Activated naive CD4-positive, alpha-beta T cell treated with anti-CD3 and anti-CD28 coated beads, Interleukin-2, amount 50 U/mL, for 72 hours (primary cell): ENCODE data around the gene OR3A3. TPM values are rescaled to one million over a fixed set of nuclear protein-coding genes. Genes with fewer than 3 reads are reported as not detected.
"Not testable (repeated sequence)": the region's sequence is repeated elsewhere in the genome, so short reads cannot be mapped to it uniquely, and the experiment has no call there.

Experiments
- ATAC-seq, 2 donors: fragments of 150-1000 bp; cut with Tn5 transposase; 2 replicates each; pipeline ENCODE4 v1.10.0; 2021; ENCODE audit warnings: mild to moderate bottlenecking in 2 of 2, moderate library complexity in 2 of 2
- DNase-seq, 2 donors: peaks; one replicate each; pipeline ENCODE4 v3.0.0; 2021 to 2022; ENCODE audit warnings: low spot score in 2 of 2
- H3K27ac Mint-ChIP-seq, 2 donors: one replicate each; pipeline ENCODE4 v1.8.0; 2022; ENCODE audit warnings: mild to moderate bottlenecking in 2 of 2, mixed read lengths in 2 of 2
- H3K36me3 Mint-ChIP-seq, 2 donors: one replicate each; pipeline ENCODE4 v1.8.0; 2022; ENCODE audit warnings: mixed read lengths in 2 of 2
- H3K9me3 Mint-ChIP-seq, 2 donors: one replicate each; pipeline ENCODE4 v1.8.0; 2022; ENCODE audit warnings: mixed read lengths in 2 of 2
- total RNA-seq, 2 donors: library from RNA; stranded (reverse); gene quantifications; one replicate each; pipeline ENCODE4 v1.2.3, GENCODE V29; 2022

The OR3A3 gene
- total RNA-seq, 2 donors from 2014 or later = not detected

GRCh38 chr17:3440451-3440850, 29.3 kb downstream of the OR3A3 start:
- DNase-seq = no peak
- no peak for ATAC-seq
- Mint-ChIP-seq H3K9me3 (no peaks in the 10 kb centered on the region), H3K27ac (no peak overlapping the region), H3K36me3 (no peaks in the 10 kb centered on the region)

GRCh38 chr17:3447625-3448024, 36.5 kb downstream of the OR3A3 start:
- DNase-seq (no peak), ATAC-seq (no peak)
- Mint-ChIP-seq H3K27ac (no peak overlapping the region), H3K9me3 (no peaks in the 10 kb centered on the region), H3K36me3 (no peaks in the 10 kb centered on the region)

GRCh38 chr17:3448059-3448665, 37.0 kb downstream of the OR3A3 start:
- Mint-ChIP-seq H3K9me3 (no peaks in the 10 kb centered on the region), H3K27ac (no peak overlapping the region), H3K36me3 (no peaks in the 10 kb centered on the region)
- ATAC-seq = no peak
- no peak for DNase-seq

- not testable (repeated sequence) for H3K27ac Mint-ChIP-seq, ATAC-seq, DNase-seq, H3K36me3 Mint-ChIP-seq, H3K9me3 Mint-ChIP-seq
Observed at GRCh38 chr17:3466355-3466754, 55.2 kb downstream of the OR3A3 start.

GRCh38 chr17:3469529-3469928, 58.4 kb downstream of the OR3A3 start:
- H3K27ac Mint-ChIP-seq = no peak overlapping the region
- DNase-seq = no peak
- no peaks in the 10 kb centered on the region for H3K9me3 Mint-ChIP-seq
- no peak for ATAC-seq
- no peaks in the 10 kb centered on the region for H3K36me3 Mint-ChIP-seq

- DNase-seq (no peak), ATAC-seq (no peak)
- Mint-ChIP-seq H3K27ac (no peak within 1 kb of the TSS), H3K36me3 (no peaks in the 10 kb centered on the region), H3K9me3 (no peaks in the 10 kb centered on the region)
Observed at GRCh38 chr17:3471599-3471998, 60.4 kb downstream of the OR3A3 start, which contains the start of gene SPATA22. SPATA22 (minus strand) TSS chr17:3471819; CDS start chr17:3469325, 2,494 bp downstream.

GRCh38 chr17:3472137-3472536, 61.0 kb downstream of the OR3A3 start:
- no peak for DNase-seq
- Mint-ChIP-seq H3K9me3 (no peaks in the 10 kb centered on the region), H3K36me3 (no peaks in the 10 kb centered on the region), H3K27ac (no peak overlapping the region)
- no peak for ATAC-seq

Other genes with a start within 250 kb of the OR3A3 start
- not detected for gene OR1A2, start 213.9 kb upstream of the OR3A3 start, total RNA-seq
- gene OR1A1, start 203.7 kb upstream of the OR3A3 start, total RNA-seq = not detected
- under 1 TPM in 1 of 2 donors, not detected in 1; 0.25 TPM for gene OR3A1, start 113.0 kb upstream of the OR3A3 start, total RNA-seq
- 1 to 10 TPM; 1.1 to 1.7 TPM for gene OR3A2, start 25.1 kb upstream of the OR3A3 start, total RNA-seq
- gene OR1E1, start 13.0 kb upstream of the OR3A3 start, total RNA-seq = not detected
- gene OR1E2, start 22.5 kb downstream of the OR3A3 start, total RNA-seq = not detected
- gene SPATA22, start 60.4 kb downstream of the OR3A3 start, total RNA-seq = not detected
- under 1 TPM in 1 of 2 donors, not detected in 1; 0.16 TPM for gene ASPA, start 64.6 kb downstream of the OR3A3 start, total RNA-seq
- 1 to 10 TPM; 1.0 to 1.9 TPM for gene TRPV3, start 146.4 kb downstream of the OR3A3 start, total RNA-seq
- 1 to 10 TPM; 1.7 to 4.7 TPM for gene TRPV1, start 198.0 kb downstream of the OR3A3 start, total RNA-seq
- gene SHPK, start 224.9 kb downstream of the OR3A3 start, total RNA-seq = 10 to 100 TPM in 1 of 2 donors, 1 to 10 TPM in 1; 8.5 to 13.6 TPM
- 1 to 10 TPM; 4.9 to 8.7 TPM for gene CTNS, start 225.4 kb downstream of the OR3A3 start, total RNA-seq